Measurements from ENCODE around the gene SHISAL1. TPM values are rescaled to one million over a fixed set of nuclear protein-coding genes. Genes with fewer than 3 reads are reported as not detected.

SHISAL1 gene
- total RNA-seq, 1 experiment from 2014 or later, result not detected

DNA sequence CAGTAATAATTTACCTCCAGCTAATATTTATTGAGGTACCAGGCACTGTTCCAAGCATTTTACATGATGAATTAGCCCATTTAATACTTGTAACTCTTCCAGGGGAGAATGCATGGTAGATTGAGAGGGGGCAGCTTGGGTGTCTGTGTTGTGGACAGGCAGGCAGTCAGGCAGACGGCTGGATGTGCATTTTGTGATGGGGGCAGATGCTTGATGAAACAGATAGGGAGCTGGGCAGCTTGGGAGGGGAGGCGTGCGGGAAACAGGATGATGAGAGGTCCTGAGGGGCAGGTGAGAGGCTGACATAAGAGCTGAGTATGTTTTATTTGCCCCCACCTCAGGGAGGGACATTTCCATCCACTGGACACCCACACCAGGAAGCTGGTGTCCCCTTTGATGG lies 33.1 kb upstream of the SHISAL1 start:
- Mint-ChIP-seq H3K36me3 (ENCODE audit: insufficient read depth, unreplicated experiment) (no peaks in the 10 kb centered on the region), H3K27ac (ENCODE audit: unreplicated experiment) (no peak overlapping the region), H3K27me3 (ENCODE audit: insufficient read depth, unreplicated experiment) (no peaks in the 10 kb centered on the region), H3K4me3 (ENCODE audit: unreplicated experiment) (no peak overlapping the region), H3K9me3 (ENCODE audit: unreplicated experiment) (no peaks in the 10 kb centered on the region), H3K4me1 (ENCODE audit: low read depth, unreplicated experiment) (no peaks in the 10 kb centered on the region)
- Histone ChIP-seq H3K9me3 (no peaks in the 10 kb centered on the region), H3K27me3 (replicated peaks; ENCODE audit: control insufficient read depth, insufficient read depth, low read length) (no peaks in the 10 kb centered on the region), H3K4me3 (ENCODE audit: low read depth, low read length) (no peak overlapping the region), H3K36me3 (ENCODE audit: control insufficient read depth, insufficient read depth, low read length) (no peaks in the 10 kb centered on the region), H3K4me1 (peaks cover 19% of the 10 kb centered on the region)
- DNase-seq, result no peak
- ChIA-PET CTCF (no interaction called here), POLR2A (no interaction called here)
- intact Hi-C loops (cut with micrococcal nuclease; ENCODE audit: unreplicated experiment), result no loop called here
- BruUV-seq (replicated peaks), result no TSS peak
- TF ChIP-seq, protein P1, sequence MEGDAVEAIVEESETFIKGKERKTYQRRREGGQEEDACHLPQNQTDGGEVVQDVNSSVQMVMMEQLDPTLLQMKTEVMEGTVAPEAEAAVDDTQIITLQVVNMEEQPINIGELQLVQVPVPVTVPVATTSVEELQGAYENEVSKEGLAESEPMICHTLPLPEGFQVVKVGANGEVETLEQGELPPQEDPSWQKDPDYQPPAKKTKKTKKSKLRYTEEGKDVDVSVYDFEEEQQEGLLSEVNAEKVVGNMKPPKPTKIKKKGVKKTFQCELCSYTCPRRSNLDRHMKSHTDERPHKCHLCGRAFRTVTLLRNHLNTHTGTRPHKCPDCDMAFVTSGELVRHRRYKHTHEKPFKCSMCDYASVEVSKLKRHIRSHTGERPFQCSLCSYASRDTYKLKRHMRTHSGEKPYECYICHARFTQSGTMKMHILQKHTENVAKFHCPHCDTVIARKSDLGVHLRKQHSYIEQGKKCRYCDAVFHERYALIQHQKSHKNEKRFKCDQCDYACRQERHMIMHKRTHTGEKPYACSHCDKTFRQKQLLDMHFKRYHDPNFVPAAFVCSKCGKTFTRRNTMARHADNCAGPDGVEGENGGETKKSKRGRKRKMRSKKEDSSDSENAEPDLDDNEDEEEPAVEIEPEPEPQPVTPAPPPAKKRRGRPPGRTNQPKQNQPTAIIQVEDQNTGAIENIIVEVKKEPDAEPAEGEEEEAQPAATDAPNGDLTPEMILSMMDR (IDR thresholded peaks at IDR 0.05; ENCODE audit: insufficient read depth in 1 of 2, low read depth in 1 of 2, low read length in 1 of 2, severe bottlenecking in 1 of 2, unreplicated experiment in 1 of 2), result no peak

GRCh38 chr22:44344407-44344806 lies 31.7 kb upstream of the SHISAL1 start:
- POLR2A ChIA-PET, result no interaction called here
- intact Hi-C loops (cut with micrococcal nuclease; ENCODE audit: unreplicated experiment), result no loop called here
- no peaks in the 10 kb centered on the region for H3K27me3 Mint-ChIP-seq (ENCODE audit: insufficient read depth, unreplicated experiment)

DNA sequence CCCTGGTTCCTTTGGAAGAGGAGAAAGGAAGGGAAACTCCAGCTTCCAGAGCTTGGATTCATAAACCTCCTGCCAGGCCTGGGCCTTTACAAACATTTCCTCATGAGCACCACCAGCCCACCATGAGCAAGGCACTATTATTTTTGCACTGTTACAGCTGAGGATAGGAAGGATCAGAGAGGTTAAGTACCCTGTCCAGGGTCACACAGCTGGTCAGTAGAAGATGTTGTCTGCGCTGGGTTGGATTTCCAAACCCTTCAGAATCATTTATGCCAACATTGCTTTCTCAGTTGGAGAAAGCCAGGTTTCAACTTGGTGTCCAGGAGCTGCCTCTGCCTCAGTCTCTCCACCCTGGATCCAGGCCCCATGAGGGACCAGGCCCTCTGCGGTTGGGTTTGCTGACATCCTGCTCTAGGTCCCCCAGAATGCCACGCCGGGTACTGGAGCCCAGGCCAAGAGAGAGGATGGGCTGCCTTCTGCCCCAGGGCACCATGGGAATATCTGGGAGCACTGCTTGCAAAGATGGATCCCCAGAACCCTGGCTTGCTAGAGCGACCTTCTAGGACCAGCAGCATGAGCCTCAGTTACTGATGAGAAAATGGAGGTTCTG lies 29.7 kb upstream of the SHISAL1 start:
- no peaks in the 10 kb centered on the region for H3K9me3 Mint-ChIP-seq (ENCODE audit: unreplicated experiment)
- TF ChIP-seq, protein P1 (IDR thresholded peaks at IDR 0.05; ENCODE audit: insufficient read depth in 1 of 2, low read depth in 1 of 2, low read length in 1 of 2, severe bottlenecking in 1 of 2, unreplicated experiment in 1 of 2), result no peak
- BruUV-seq (replicated peaks), result no TSS peak
- ChIA-PET CTCF (interaction anchor here (1.8 kb wide), 1 partner anchor 15 kb away, joined by 4 read pairs; no protein-coding TSS in a partner anchor), POLR2A (no interaction called here)
- no peaks in the 10 kb centered on the region for H3K27me3 Mint-ChIP-seq (ENCODE audit: insufficient read depth, unreplicated experiment)
- intact Hi-C loops (cut with micrococcal nuclease; ENCODE audit: unreplicated experiment), result no loop called here
- DNase-seq, result no peak
- H3K36me3 Mint-ChIP-seq (ENCODE audit: insufficient read depth, unreplicated experiment), result no peaks in the 10 kb centered on the region
- peak overlapping the region; percentile 33 for H3K27ac Mint-ChIP-seq (ENCODE audit: unreplicated experiment)
- H3K4me1 ChIP-seq, result peaks cover 34% of the 10 kb centered on the region
- no peak overlapping the region for H3K4me3 ChIP-seq (ENCODE audit: low read depth, low read length)
- H3K4me3 Mint-ChIP-seq (ENCODE audit: unreplicated experiment), result no peak overlapping the region
- H3K27me3 ChIP-seq (replicated peaks; ENCODE audit: control insufficient read depth, insufficient read depth, low read length), result no peaks in the 10 kb centered on the region
- H3K36me3 ChIP-seq (ENCODE audit: control insufficient read depth, insufficient read depth, low read length), result no peaks in the 10 kb centered on the region
- H3K9me3 ChIP-seq, result no peaks in the 10 kb centered on the region
- no peaks in the 10 kb centered on the region for H3K4me1 Mint-ChIP-seq (ENCODE audit: low read depth, unreplicated experiment)

More at GRCh38 chr22:44344407-44344806, 31.7 kb upstream of the SHISAL1 start:
- H3K4me3 Mint-ChIP-seq (ENCODE audit: unreplicated experiment), result no peak overlapping the region
- Histone ChIP-seq H3K4me3 (ENCODE audit: low read depth, low read length) (no peak overlapping the region), H3K4me1 (peaks cover 28% of the 10 kb centered on the region), H3K36me3 (ENCODE audit: control insufficient read depth, insufficient read depth, low read length) (no peaks in the 10 kb centered on the region), H3K9me3 (no peaks in the 10 kb centered on the region), H3K27me3 (replicated peaks; ENCODE audit: control insufficient read depth, insufficient read depth, low read length) (no peaks in the 10 kb centered on the region)
- TF ChIP-seq, protein P1 (IDR thresholded peaks at IDR 0.05; ENCODE audit: insufficient read depth in 1 of 2, low read depth in 1 of 2, low read length in 1 of 2, severe bottlenecking in 1 of 2, unreplicated experiment in 1 of 2), result no peak
- CTCF ChIA-PET, result no interaction called here
- no peaks in the 10 kb centered on the region for H3K4me1 Mint-ChIP-seq (ENCODE audit: low read depth, unreplicated experiment)
- H3K9me3 Mint-ChIP-seq (ENCODE audit: unreplicated experiment), result no peaks in the 10 kb centered on the region
- DNase-seq, result no peak
- no TSS peak for BruUV-seq (replicated peaks)
- no peaks in the 10 kb centered on the region for H3K36me3 Mint-ChIP-seq (ENCODE audit: insufficient read depth, unreplicated experiment)
- H3K27ac Mint-ChIP-seq (ENCODE audit: unreplicated experiment), result no peak overlapping the region

All from Caco-2 (cell line).